Gastrocnemius medialis (tissue), 4 donors: ENCODE measurements around the gene HOXC13. TPM values are rescaled to one million over a fixed set of nuclear protein-coding genes. Genes with fewer than 3 reads are reported as not detected.

Experiments
- ATAC-seq, 2 donors: fragments of 150-250 bp; one replicate each; pipeline ENCODE4 v1.9.1; 2016
- DNase-seq, 2 donors: peaks; one replicate each; pipeline ENCODE4 v3.0.0-alpha.2; 2019
- H3K27ac ChIP-seq, 4 donors: fragments of 200-600 bp; sonication (generic); 1 replicate in 1 of 4; 2 replicates in 3 of 4; pipeline ENCODE4 v1.5.1; 2016 to 2018; ENCODE audit warnings: mild to moderate bottlenecking in 2 of 4, moderate library complexity in 1 of 4
- H3K27me3 ChIP-seq, 3 donors: fragments of 200-600 bp; sonication (generic) in 2 of 3; 1 replicate in 1 of 3; 2 replicates in 2 of 3; pipeline versions ENCODE4 v1.5.1 to v1.6.0; 2016 to 2019; ENCODE audit warnings: mild to moderate bottlenecking in 1 of 3, moderate library complexity in 1 of 3
- H3K36me3 ChIP-seq, 2 donors: fragments of 200-600 bp; sonication (generic) in 1 of 2; one replicate each; pipeline ENCODE4 v1.5.1; 2017 to 2018
- H3K4me1 ChIP-seq, 2 donors: fragments of 200-600 bp; sonication (generic) in 1 of 2; one replicate each; pipeline ENCODE4 v1.5.1; 2016 to 2017; ENCODE audit warnings: mild to moderate bottlenecking in 2 of 2
- H3K4me3 ChIP-seq, 4 donors: fragments of 200-600 bp; sonication (generic) in 3 of 4; 1 replicate in 1 of 4; 2 replicates in 3 of 4; pipeline ENCODE4 v1.5.1; 2016 to 2019; ENCODE audit warnings: mild to moderate bottlenecking in 2 of 4
- H3K9me3 ChIP-seq, 3 donors: fragments of 200-600 bp; sonication (generic) in 2 of 3; 1 replicate in 1 of 3; 2 replicates in 2 of 3; pipeline ENCODE4 v1.5.1; 2016 to 2019
- CTCF ChIP-seq, 5 experiments: fragments of 450-650 bp in 3 of 5; fragments of 200-600 bp in 2 of 5; sonication (generic) in 2 of 5; IDR thresholded peaks in 4 of 5; conservative IDR thresholded peaks in 1 of 5; 1 replicate in 4 of 5; 2 replicates in 1 of 5; pipeline ENCODE4 v1.5.1; 2016 to 2019; ENCODE audit warnings: antibody characterized with exemption in 5 of 5, mild to moderate bottlenecking in 3 of 5, moderate library complexity in 3 of 5
- POLR2A ChIP-seq, 2 donors: fragments of 450-650 bp; IDR thresholded peaks; one replicate each; pipeline ENCODE4 v1.6.1; 2017; ENCODE audit warnings: antibody characterized with exemption in 2 of 2, mild to moderate bottlenecking in 2 of 2, moderate library complexity in 2 of 2
- in situ Hi-C, 4 donors: fragments of 200-750 bp; cut with MboI; loops; one replicate each; pipeline versions ENCODE4 v1.15.0 to v1.8.0; 2017; ENCODE audit warnings: low sequenced_read_pairs in 4 of 4
- intact Hi-C: fragments of 100-400 bp; cut with DNase I; formaldehyde crosslinking; loops from one replicate; pipeline ENCODE4 v1.15.1; 2023; ENCODE audit warnings: low total_unique reads
- total RNA-seq, 4 donors: library from RNA; depleted of rRNA; stranded (reverse); fragments of >200 nt; gene quantifications; one replicate each; pipeline versions ENCODE4 v1.1.0 to v1.2.3, GENCODE V29; 2016

HOXC13 gene
- total RNA-seq, 4 donors from 2014 or later: 0.10 to 0.33 TPM; not detected in 2

GRCh38 chr12:53951577-53952334 is 13.1 kb downstream of the HOXC13 start:
- TF ChIP-seq CTCF (IDR thresholded peaks at IDR 0.05 in 4 of 5, conservative IDR thresholded peaks at IDR 0.05 in 1 of 5): no peak
- no peak for TF ChIP-seq POLR2A (IDR thresholded peaks at IDR 0.05)
- Histone ChIP-seq H3K9me3 (no peaks in the 10 kb centered on the region), H3K27me3 (peaks cover 71 to 78% (median 77%) of the 10 kb centered on the region in 3 donors), H3K27ac (no peak overlapping the region), H3K36me3 (no peaks in the 10 kb centered on the region), H3K4me1 (no peaks in the 10 kb centered on the region), H3K4me3 (no peak overlapping the region)
- ATAC-seq (no peak), DNase-seq (no peak)
- intact Hi-C loops (no loop called here), in situ Hi-C loops (no loop called here)

- ATAC-seq: no peak
- TF ChIP-seq POLR2A (IDR thresholded peaks at IDR 0.05): no peak
- TF ChIP-seq CTCF (IDR thresholded peaks at IDR 0.05 in 4 of 5, conservative IDR thresholded peaks at IDR 0.05 in 1 of 5): no peak
- in situ Hi-C loops (no loop called here), intact Hi-C loops (no loop called here)
- DNase-seq: no peak
- no peaks in the 10 kb centered on the region for H3K4me1 ChIP-seq
- H3K36me3 ChIP-seq: no peaks in the 10 kb centered on the region
- H3K27ac ChIP-seq: no peak overlapping the region
- H3K27me3 ChIP-seq: peaks cover 76 to 83% (median 78%) of the 10 kb centered on the region in 3 donors
- H3K4me3 ChIP-seq: no peak overlapping the region
- no peaks in the 10 kb centered on the region for H3K9me3 ChIP-seq
These were observed 13.7 kb downstream of the HOXC13 start for GRCh38 chr12:53952335-53952694.

GRCh38 chr12:53952871-53953734 is 14.5 kb downstream of the HOXC13 start:
- Histone ChIP-seq H3K27me3 (peaks cover 84 to 90% (median 84%) of the 10 kb centered on the region in 3 donors), H3K9me3 (no peaks in the 10 kb centered on the region), H3K4me1 (no peaks in the 10 kb centered on the region), H3K36me3 (no peaks in the 10 kb centered on the region), H3K27ac (no peak overlapping the region), H3K4me3 (no peak overlapping the region)
- TF ChIP-seq CTCF (IDR thresholded peaks at IDR 0.05 in 4 of 5, conservative IDR thresholded peaks at IDR 0.05 in 1 of 5) (no peak), POLR2A (IDR thresholded peaks at IDR 0.05) (no peak)
- DNase-seq (no peak), ATAC-seq (no peak)
- intact Hi-C loops (no loop called here), in situ Hi-C loops (no loop called here)

- no peak for ATAC-seq
- Histone ChIP-seq H3K4me3 (peak overlapping the region in 1 of 4 donors; percentile 10), H3K36me3 (no peaks in the 10 kb centered on the region), H3K27me3 (peaks cover 90 to 100% (median 90%) of the 10 kb centered on the region in 3 donors), H3K27ac (no peak overlapping the region), H3K4me1 (no peaks in the 10 kb centered on the region), H3K9me3 (no peaks in the 10 kb centered on the region)
- no peak for TF ChIP-seq POLR2A (IDR thresholded peaks at IDR 0.05)
- no peak for TF ChIP-seq CTCF (IDR thresholded peaks at IDR 0.05 in 4 of 5, conservative IDR thresholded peaks at IDR 0.05 in 1 of 5)
- in situ Hi-C loops: no loop called here
- intact Hi-C loops: no loop called here
- no peak for DNase-seq
These were observed 15.4 kb downstream of the HOXC13 start for GRCh38 chr12:53953831-53954693.
